ENCODE results near the gene FBXO47. TPM values are rescaled to one million over a fixed set of nuclear protein-coding genes. Genes with fewer than 3 reads are reported as not detected.

FBXO47 gene
- total and polyA plus RNA-seq, 2 of the 4 experiments (the other 2 are of a cell fraction), result under 0.01 TPM; not detected in 1

DNA sequence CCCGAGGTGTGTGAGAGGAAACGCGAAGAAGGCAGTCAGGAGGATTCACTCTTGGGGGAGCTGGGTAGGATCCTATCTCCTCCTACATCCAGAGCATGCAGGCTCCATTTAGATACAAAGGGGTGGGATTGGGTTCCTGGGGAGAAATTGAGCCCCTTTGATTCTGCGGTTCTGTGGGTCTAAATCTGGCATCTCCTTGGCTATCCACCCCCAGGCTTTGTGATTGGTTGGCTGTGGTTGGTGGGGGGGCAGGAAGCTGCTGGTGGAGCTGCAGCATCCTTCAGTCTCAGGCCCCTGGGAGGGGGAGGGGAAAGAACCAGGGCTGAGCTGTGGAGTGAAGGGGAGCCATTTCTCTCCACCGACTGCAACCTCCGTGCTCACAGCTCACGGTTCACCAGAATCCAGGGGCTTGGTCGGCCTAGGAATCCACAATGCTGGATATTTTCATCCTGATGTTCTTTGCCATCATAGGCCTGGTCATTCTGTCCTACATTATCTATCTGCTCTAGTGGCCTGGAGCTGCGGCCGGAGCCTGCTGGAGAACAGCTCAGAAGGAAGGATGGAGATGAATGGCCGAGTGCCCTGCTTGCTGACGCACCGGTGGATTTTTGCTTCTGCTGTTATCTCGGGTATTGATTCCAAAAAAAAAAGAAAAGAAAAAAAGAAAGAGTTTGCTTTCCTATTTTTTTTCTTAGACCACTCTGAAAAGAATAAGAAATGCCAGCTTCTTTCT is 41.8 kb downstream of the FBXO47 start, which contains the start of gene LASP1NB:
TSS of gene LASP1NB (plus strand) at position 352 of the 733 bp plus-strand sequence.
- Histone ChIP-seq H4K5ac (ENCODE audit: low read depth, low read length) (peak within 1 kb of the TSS; percentile 95), H3K27ac (ENCODE audit: insufficient read depth, low read length) (peak within 1 kb of the TSS; percentile 99), H4K20me1 (ENCODE audit: insufficient read depth, low read length) (peaks cover 16% of the 10 kb centered on the region), H2AK9ac (replicated peaks; ENCODE audit: low read depth, low read length, poor library complexity) (peak within 1 kb of the TSS; percentile 60), H3K27me3 (ENCODE audit: control insufficient read depth, insufficient read depth, low read length) (no peaks in the 10 kb centered on the region), H3K79me1 (ENCODE audit: low read depth in 1 of 2, low read length in 2 of 2) (peaks cover 0 to 32% of the 10 kb centered on the region in 2 experiments; a peak in 2 of 4 replicates), H3K56ac (ENCODE audit: extremely low read depth, insufficient read depth, low read length) (peak within 1 kb of the TSS; percentile 92), H3K9ac (ENCODE audit: low read depth, low read length) (peak within 1 kb of the TSS; percentile 99), H3K14ac (replicated peaks; ENCODE audit: low read depth, low read length) (peak within 1 kb of the TSS; percentile 98), H2AFZ (replicated peaks; ENCODE audit: low read length, poor library complexity) (peak within 1 kb of the TSS; percentile 93), H3K23ac (ENCODE audit: low read depth, low read length) (peak within 1 kb of the TSS; percentile 96), H3K9me3 (ENCODE audit: control insufficient read depth, insufficient read depth, low read length) (no peaks in the 10 kb centered on the region), H4K91ac (ENCODE audit: insufficient read depth, low read depth, low read length) (peak within 1 kb of the TSS; percentile 97), H3K36me3 (ENCODE audit: control insufficient read depth, insufficient read depth, low read length) (peaks cover 7% of the 10 kb centered on the region), H3K4me2 (ENCODE audit: low read depth, low read length) (peak within 1 kb of the TSS; percentile 93), H2BK5ac (ENCODE audit: low read depth, low read length, poor library complexity, severe bottlenecking) (peak within 1 kb of the TSS; percentile 96), H2BK120ac (ENCODE audit: low read depth, low read length) (peak within 1 kb of the TSS; percentile 95), H3K9me1 (ENCODE audit: insufficient read depth, low read length) (peaks cover 9% of the 10 kb centered on the region), H4K8ac (ENCODE audit: low read depth in 2 of 2, low read length in 2 of 2) (peak within 1 kb of the TSS; percentile 40 to 95), H3K4me3 (ENCODE audit: insufficient read depth, low read depth, low read length) (peak within 1 kb of the TSS; percentile 54), H3K18ac (ENCODE audit: low read depth, low read length) (peak within 1 kb of the TSS; percentile 92), H3K4ac (ENCODE audit: low read depth, low read length) (peak within 1 kb of the TSS; percentile 98), H2BK20ac (ENCODE audit: low read depth, low read length) (peak within 1 kb of the TSS; percentile 93), H2AK5ac (ENCODE audit: low read depth, low read length) (peak within 1 kb of the TSS; percentile 93), H3K4me1 (ENCODE audit: control insufficient read depth, insufficient read depth, low read length) (peaks cover 17% of the 10 kb centered on the region), H2BK15ac (ENCODE audit: low read depth, low read length) (peak within 1 kb of the TSS; percentile 90; the same call in 2 of the 3 replicates)
- peak; percentile 72 for ATAC-seq (ENCODE audit: low read depth)
- DNase-seq, result peak; percentile 70
- ChIA-PET POLR2A (ENCODE audit: unreplicated experiment) (interaction anchor here (0.7 to 1.3 kb wide), 3 partner anchors 43 to 58 kb away, joined by 4 to 5 read pairs (median 4); partner anchors contain the start of gene LASP1), CTCF (interaction anchor here (0.9 to 1.6 kb wide), 4 partner anchors 16 to 228 kb away, joined by 3 to 9 read pairs (median 6); no protein-coding TSS in a partner anchor)
- in situ Hi-C loops (cut with MboI; ENCODE audit: low sequenced_read_pairs), result no loop called here
- no TSS peak for BruUV-seq (replicated peaks)
- intact Hi-C loops (cut with micrococcal nuclease), result no loop called here
- 40% methylated on average over 1 of the region's 14 CpGs; no CpG with 5 or more reads in 1 of the 2 experiments for WGBS, 2 experiments (ENCODE audit: extremely low coverage in 2 of 2, insufficient read length in 1 of 2)
- dilution Hi-C loops (cut with HindIII; ENCODE audit: low sequenced_read_pairs, unreplicated experiment), result no loop called here
- TF ChIP-seq NFE2L2 (IDR thresholded peaks at IDR 0.05; ENCODE audit: low read depth, low read length) (no peak), MAFK (IDR thresholded peaks at IDR 0.05; ENCODE audit: low read depth, low read length) (no peak), RCOR1 (IDR thresholded peaks at IDR 0.05; ENCODE audit: insufficient replicate concordance, low read length) (peak; percentile 48), USF2 (IDR thresholded peaks at IDR 0.05; ENCODE audit: low read depth, low read length) (no peak)
